WERI-Rb-1 (cell line): Measurements from ENCODE around the gene ADRB2.

Experiments used
- DNase-seq: peaks from one replicate; pipeline ENCODE4 v3.0.0-alpha.2; 2020
- H3K27ac ChIP-seq: fragments of 250-450 bp; sonication (Bioruptor Pico); 2 replicates; pipeline ENCODE4 v1.5.1; 2020; ENCODE audit warnings: mild to moderate bottlenecking, moderate library complexity
- H3K27me3 ChIP-seq: fragments of 250-450 bp; sonication (Bioruptor Pico); 2 replicates; pipeline ENCODE4 v1.5.1; 2021; ENCODE audit warnings: mild to moderate bottlenecking, low read depth, moderate library complexity; ENCODE audit not compliant: insufficient read depth, severe bottlenecking
- H3K36me3 ChIP-seq: fragments of 250-450 bp; sonication (Bioruptor Pico); 2 replicates; pipeline ENCODE4 v1.5.1; 2020; ENCODE audit warnings: mild to moderate bottlenecking, moderate library complexity
- H3K4me3 ChIP-seq: 2 replicates; pipeline ENCODE4 v1.5.1; 2011; ENCODE audit warnings: low read depth, mild to moderate bottlenecking, control low read depth, low read length
- H3K9me3 ChIP-seq: fragments of 250-450 bp; sonication (Bioruptor Pico); 2 replicates; pipeline ENCODE4 v1.5.1; 2021; ENCODE audit warnings: mild to moderate bottlenecking, moderate library complexity; ENCODE audit not compliant: severe bottlenecking
- TF ChIP-seq, protein P1 (sequence below): IDR thresholded peaks from 2 replicates; pipeline ENCODE4 v1.5.1; 2011; ENCODE audit warnings: low read depth, mild to moderate bottlenecking, control low read depth, inconsistent platforms, low read length

The ADRB2 gene

DNA sequence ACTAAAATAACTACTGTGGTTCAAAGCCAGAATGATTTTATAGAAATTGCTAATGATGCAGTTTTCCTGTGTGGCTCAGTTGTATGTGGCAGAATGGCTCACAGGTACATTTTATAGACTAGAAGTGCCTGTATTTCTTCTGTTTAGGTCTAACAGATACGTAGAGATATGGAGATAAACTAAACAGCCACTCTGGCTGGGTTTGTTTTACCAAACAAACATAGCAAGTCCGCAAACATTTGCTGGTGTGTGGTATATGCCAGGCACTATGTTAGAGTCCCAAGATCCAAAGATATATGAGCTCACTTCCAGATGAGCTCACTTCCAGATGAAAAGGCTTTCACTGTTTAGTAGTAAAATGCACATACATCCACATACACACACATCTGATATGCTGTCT, 24.4 kb downstream of the ADRB2 start:
- Histone ChIP-seq H3K36me3 (no peaks in the 10 kb centered on the region), H3K27me3 (peaks cover 32% of the 10 kb centered on the region), H3K27ac (no peak overlapping the region), H3K4me3 (no peak overlapping the region), H3K9me3 (no peaks in the 10 kb centered on the region)
- TF ChIP-seq, protein P1, sequence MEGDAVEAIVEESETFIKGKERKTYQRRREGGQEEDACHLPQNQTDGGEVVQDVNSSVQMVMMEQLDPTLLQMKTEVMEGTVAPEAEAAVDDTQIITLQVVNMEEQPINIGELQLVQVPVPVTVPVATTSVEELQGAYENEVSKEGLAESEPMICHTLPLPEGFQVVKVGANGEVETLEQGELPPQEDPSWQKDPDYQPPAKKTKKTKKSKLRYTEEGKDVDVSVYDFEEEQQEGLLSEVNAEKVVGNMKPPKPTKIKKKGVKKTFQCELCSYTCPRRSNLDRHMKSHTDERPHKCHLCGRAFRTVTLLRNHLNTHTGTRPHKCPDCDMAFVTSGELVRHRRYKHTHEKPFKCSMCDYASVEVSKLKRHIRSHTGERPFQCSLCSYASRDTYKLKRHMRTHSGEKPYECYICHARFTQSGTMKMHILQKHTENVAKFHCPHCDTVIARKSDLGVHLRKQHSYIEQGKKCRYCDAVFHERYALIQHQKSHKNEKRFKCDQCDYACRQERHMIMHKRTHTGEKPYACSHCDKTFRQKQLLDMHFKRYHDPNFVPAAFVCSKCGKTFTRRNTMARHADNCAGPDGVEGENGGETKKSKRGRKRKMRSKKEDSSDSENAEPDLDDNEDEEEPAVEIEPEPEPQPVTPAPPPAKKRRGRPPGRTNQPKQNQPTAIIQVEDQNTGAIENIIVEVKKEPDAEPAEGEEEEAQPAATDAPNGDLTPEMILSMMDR, result no peak
- no peak for DNase-seq

DNA sequence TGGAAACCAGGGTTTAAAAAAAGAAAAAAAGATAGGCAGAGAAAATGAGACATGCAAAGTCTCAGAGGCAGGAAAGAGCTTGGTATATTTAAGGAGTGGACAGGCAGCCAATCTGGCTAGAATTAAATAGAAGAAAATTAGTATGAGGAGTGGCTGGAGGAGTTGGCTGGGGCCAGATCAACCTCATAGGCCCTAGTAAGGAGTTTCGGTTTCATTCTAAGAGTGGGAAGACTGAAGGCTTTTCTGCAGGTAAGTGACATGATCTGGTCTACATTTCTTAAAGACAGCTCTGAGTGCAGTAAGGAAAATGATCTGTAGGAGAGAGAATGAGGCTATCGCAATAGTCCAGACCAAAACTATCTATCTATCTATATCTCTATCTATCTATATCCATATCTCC, 27.5 kb downstream of the ADRB2 start:
- Histone ChIP-seq H3K36me3 (no peaks in the 10 kb centered on the region), H3K9me3 (no peaks in the 10 kb centered on the region), H3K27me3 (peaks cover 44% of the 10 kb centered on the region), H3K4me3 (no peak overlapping the region), H3K27ac (no peak overlapping the region)
- TF ChIP-seq, protein P1, result no peak
- no peak for DNase-seq

DNA sequence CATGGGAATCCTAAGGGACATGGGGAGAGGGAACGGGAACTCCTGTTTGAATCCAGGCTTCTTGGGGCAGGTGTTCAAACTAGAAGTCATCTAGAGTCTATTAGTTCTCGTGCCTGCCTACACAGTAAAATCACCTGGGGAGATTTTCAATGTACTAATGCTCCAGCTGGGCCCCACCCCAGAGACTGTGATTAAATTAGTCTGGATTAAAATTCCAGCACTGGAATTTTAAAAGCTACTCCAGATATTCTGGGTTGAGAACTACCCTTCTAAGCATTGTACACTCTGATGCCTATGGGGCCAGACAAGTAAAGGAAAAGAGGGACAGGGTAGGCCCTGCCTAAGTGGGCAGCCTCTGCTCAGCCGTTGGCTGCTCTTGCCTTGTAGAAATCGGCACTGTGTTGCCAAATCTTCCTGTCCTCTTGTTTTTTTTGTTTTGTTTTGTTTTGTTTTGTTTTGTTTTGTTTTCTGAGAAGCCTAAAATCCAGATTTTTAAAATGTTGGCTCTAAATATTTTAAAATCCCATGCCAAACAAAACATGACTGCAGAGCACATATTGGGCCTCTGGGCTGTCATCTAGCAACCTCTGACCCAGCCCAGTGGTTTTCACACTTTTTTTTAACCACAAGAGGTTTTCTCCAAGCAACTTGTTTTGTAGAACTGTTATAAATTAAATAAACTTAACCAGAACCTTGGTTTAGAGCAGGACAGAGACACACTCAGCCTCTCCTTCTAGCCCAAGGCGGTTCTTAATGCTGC, 29.0 kb downstream of the ADRB2 start:
- TF ChIP-seq, protein P1, result no peak

DNA sequence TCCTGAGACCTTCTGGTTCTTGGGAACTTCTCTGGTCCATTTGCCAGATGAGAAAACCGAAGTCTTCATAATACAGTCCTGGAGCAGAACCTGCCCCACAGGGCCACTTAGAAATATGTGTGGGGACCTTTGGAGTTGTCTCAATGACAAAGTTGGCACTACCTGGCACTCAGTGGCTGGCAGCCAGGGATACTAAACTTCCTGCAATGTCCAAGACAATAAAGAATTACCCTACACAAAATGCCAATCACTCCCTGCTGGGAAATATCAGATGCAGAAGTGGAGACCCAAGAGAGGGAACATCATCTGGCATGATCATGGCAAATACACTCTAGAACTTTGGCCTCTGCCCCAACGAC, 29.6 kb downstream of the ADRB2 start:
- H3K27me3 ChIP-seq, result peaks cover 44% of the 10 kb centered on the region
- TF ChIP-seq, protein P1, result no peak
- no peak overlapping the region for H3K27ac ChIP-seq
- no peaks in the 10 kb centered on the region for H3K36me3 ChIP-seq
- H3K4me3 ChIP-seq, result no peak overlapping the region
- no peaks in the 10 kb centered on the region for H3K9me3 ChIP-seq
- no peak for DNase-seq

More for the DNA sequence above, 29.0 kb downstream of the ADRB2 start:
- no peak for DNase-seq
- Histone ChIP-seq H3K27ac (no peak overlapping the region), H3K9me3 (no peaks in the 10 kb centered on the region), H3K4me3 (no peak overlapping the region), H3K36me3 (no peaks in the 10 kb centered on the region), H3K27me3 (peaks cover 40% of the 10 kb centered on the region)

DNA sequence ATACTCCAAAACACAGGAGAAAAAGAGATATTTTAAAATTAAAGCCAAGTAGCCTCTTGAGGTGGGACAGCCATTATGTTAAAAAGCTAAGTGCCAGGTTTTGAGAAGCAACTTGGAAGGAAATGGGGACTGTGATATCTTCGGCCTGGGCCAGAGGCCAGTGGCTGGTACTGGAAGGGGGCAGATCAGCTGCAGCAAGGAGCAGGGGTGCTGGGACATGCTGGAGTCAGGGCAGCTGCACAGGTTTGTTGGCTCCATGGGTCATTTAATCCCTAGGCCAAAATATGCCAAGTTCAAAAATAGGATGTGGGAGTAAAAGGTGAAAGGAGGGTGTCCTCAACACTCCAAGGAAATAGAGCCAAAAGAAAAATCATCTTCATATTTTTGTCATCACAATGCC, 30.0 kb downstream of the ADRB2 start:
- Histone ChIP-seq H3K27me3 (peaks cover 48% of the 10 kb centered on the region), H3K36me3 (no peaks in the 10 kb centered on the region), H3K9me3 (no peaks in the 10 kb centered on the region), H3K27ac (no peak overlapping the region), H3K4me3 (no peak overlapping the region)
- TF ChIP-seq, protein P1, result no peak
- no peak for DNase-seq

DNA sequence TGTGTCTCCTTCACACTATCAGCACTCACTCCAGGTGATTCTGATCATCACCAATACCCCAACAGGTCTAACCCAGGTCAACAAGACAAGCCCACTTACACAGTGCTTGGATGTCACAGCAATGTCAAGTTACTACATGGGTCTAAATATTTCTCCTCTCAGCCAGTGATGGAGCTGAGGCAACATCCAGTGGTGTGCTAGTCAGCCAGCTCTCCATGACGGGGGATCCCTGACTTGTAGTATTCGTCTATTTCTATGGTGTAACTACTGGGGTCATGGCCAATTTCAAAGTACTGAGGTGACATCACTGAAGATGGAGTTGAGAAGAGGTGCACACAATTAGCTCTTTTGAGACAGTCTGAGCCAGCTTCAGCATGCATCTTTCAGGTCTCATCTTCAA, 31.1 kb downstream of the ADRB2 start:
- Histone ChIP-seq H3K27me3 (peaks cover 44% of the 10 kb centered on the region), H3K9me3 (no peaks in the 10 kb centered on the region), H3K4me3 (no peak overlapping the region), H3K36me3 (no peaks in the 10 kb centered on the region), H3K27ac (no peak overlapping the region)
- TF ChIP-seq, protein P1, result no peak
- no peak for DNase-seq
